ENCODE results near the gene ZNF32.

The ZNF32 gene

GRCh38 chr10:43681220-43681619, 32.5 kb upstream of the ZNF32 start:
- in situ Hi-C loops (cut with HindIII; ENCODE audit: low sequenced_read_pairs): no loop called here

- in situ Hi-C loops (cut with HindIII; ENCODE audit: low sequenced_read_pairs): no loop called here
These were observed 31.4 kb upstream of the ZNF32 start for GRCh38 chr10:43680035-43680434.

GRCh38 chr10:43679509-43679908, 30.8 kb upstream of the ZNF32 start:
- in situ Hi-C loops (cut with HindIII; ENCODE audit: low sequenced_read_pairs): no loop called here

GRCh38 chr10:43678654-43679053, 30.0 kb upstream of the ZNF32 start:
- in situ Hi-C loops (cut with HindIII; ENCODE audit: low sequenced_read_pairs): no loop called here

- in situ Hi-C loops (cut with HindIII; ENCODE audit: low sequenced_read_pairs): no loop called here
These were observed 28.2 kb upstream of the ZNF32 start for GRCh38 chr10:43676901-43677300.

GRCh38 chr10:43676331-43676730, 27.6 kb upstream of the ZNF32 start:
- in situ Hi-C loops (cut with HindIII; ENCODE audit: low sequenced_read_pairs): no loop called here

- in situ Hi-C loops (cut with HindIII; ENCODE audit: low sequenced_read_pairs): no loop called here
These were observed 26.0 kb upstream of the ZNF32 start for GRCh38 chr10:43674553-43675210.

- in situ Hi-C loops (cut with HindIII; ENCODE audit: low sequenced_read_pairs): no loop called here
These were observed 24.8 kb upstream of the ZNF32 start for GRCh38 chr10:43673471-43673870.

GRCh38 chr10:43671659-43672531, 23.2 kb upstream of the ZNF32 start:
- in situ Hi-C loops (cut with HindIII; ENCODE audit: low sequenced_read_pairs): no loop called here

- in situ Hi-C loops (cut with HindIII; ENCODE audit: low sequenced_read_pairs): no loop called here
These were observed 20.7 kb upstream of the ZNF32 start for GRCh38 chr10:43669386-43669785.

- in situ Hi-C loops (cut with HindIII; ENCODE audit: low sequenced_read_pairs): no loop called here
These were observed 19.2 kb upstream of the ZNF32 start for GRCh38 chr10:43667761-43668386.

- in situ Hi-C loops (cut with HindIII; ENCODE audit: low sequenced_read_pairs): no loop called here
These were observed 18.6 kb upstream of the ZNF32 start for GRCh38 chr10:43667317-43667731.

- in situ Hi-C loops (cut with HindIII; ENCODE audit: low sequenced_read_pairs): no loop called here
These were observed 17.9 kb upstream of the ZNF32 start for GRCh38 chr10:43666552-43666951.

- in situ Hi-C loops (cut with HindIII; ENCODE audit: low sequenced_read_pairs): no loop called here
These were observed 16.4 kb upstream of the ZNF32 start for GRCh38 chr10:43665054-43665453.

GRCh38 chr10:43658227-43658626, 9.5 kb upstream of the ZNF32 start:
- in situ Hi-C loops (cut with HindIII; ENCODE audit: low sequenced_read_pairs): no loop called here

GRCh38 chr10:43655311-43655710, 6.6 kb upstream of the ZNF32 start:
- in situ Hi-C loops (cut with HindIII; ENCODE audit: low sequenced_read_pairs): no loop called here

- in situ Hi-C loops (cut with HindIII; ENCODE audit: low sequenced_read_pairs): no loop called here
These were observed 5.1 kb upstream of the ZNF32 start for GRCh38 chr10:43653746-43654145.

GRCh38 chr10:43649185-43649523, 473 bp upstream of the ZNF32 start:
- in situ Hi-C loops (cut with HindIII; ENCODE audit: low sequenced_read_pairs): no loop called here

GRCh38 chr10:43648095-43648397, 635 bp downstream of the ZNF32 start:
- in situ Hi-C loops (cut with HindIII; ENCODE audit: low sequenced_read_pairs): no loop called here

- in situ Hi-C loops (cut with HindIII; ENCODE audit: low sequenced_read_pairs): no loop called here
These were observed 1.1 kb downstream of the ZNF32 start for GRCh38 chr10:43647576-43647975.

GRCh38 chr10:43645866-43646265, 2.8 kb downstream of the ZNF32 start:
- in situ Hi-C loops (cut with HindIII; ENCODE audit: low sequenced_read_pairs): no loop called here

- in situ Hi-C loops (cut with HindIII; ENCODE audit: low sequenced_read_pairs): no loop called here
These were observed 4.4 kb downstream of the ZNF32 start for GRCh38 chr10:43644252-43644651.
